CD14-positive monocyte (primary cell): ENCODE measurements around the gene THBS2. TPM values are rescaled to one million over a fixed set of nuclear protein-coding genes. Genes with fewer than 3 reads are reported as not detected.

Experiments used
- DNase-seq, 3 donors: peaks; one replicate each; pipeline ENCODE4 v3.0.0-alpha.2; 2011 to 2022
- H2AFZ ChIP-seq: 2 replicates; pipeline ENCODE4 v1.6.0; 2012; ENCODE audit warnings: mild to moderate bottlenecking, low read depth, low read length, inconsistent platforms; ENCODE audit not compliant: insufficient read depth, poor library complexity, severe bottlenecking
- H3K27ac ChIP-seq, 2 donors: 1 replicate in 1 of 2; 2 replicates in 1 of 2; pipeline ENCODE4 v1.5.1; 2012 to 2013; ENCODE audit warnings: low read length in 2 of 2, control low read depth in 1 of 2, inconsistent platforms in 1 of 2, low read depth in 1 of 2, mild to moderate bottlenecking in 1 of 2
- H3K27me3 ChIP-seq, 2 donors: one replicate each; pipeline versions ENCODE4 v1.6.0 to v1.6.1; 2011 to 2013; ENCODE audit warnings: low read length in 2 of 2; ENCODE audit not compliant: control insufficient read depth in 2 of 2, insufficient read depth in 2 of 2
- H3K36me3 ChIP-seq, 2 donors: replicated peaks in 1 of 2; 1 replicate in 1 of 2; 2 replicates in 1 of 2; pipeline versions ENCODE4 v1.5.1 to v1.6.1; 2012 to 2013; ENCODE audit warnings: low read length in 2 of 2, control low read depth in 1 of 2, inconsistent platforms in 1 of 2, mild to moderate bottlenecking in 1 of 2; ENCODE audit not compliant: insufficient read depth in 2 of 2, control insufficient read depth in 1 of 2
- H3K4me1 ChIP-seq, 2 donors: 1 replicate in 1 of 2; 2 replicates in 1 of 2; pipeline versions ENCODE4 v1.5.1 to v1.6.1; 2012 to 2013; ENCODE audit warnings: low read length in 2 of 2, control low read depth in 1 of 2, inconsistent platforms in 1 of 2, mild to moderate bottlenecking in 1 of 2, moderate library complexity in 1 of 2; ENCODE audit not compliant: insufficient read depth in 2 of 2, control insufficient read depth in 1 of 2
- H3K4me2 ChIP-seq: replicated peaks from 2 replicates; pipeline ENCODE3; 2012; ENCODE audit warnings: low read length, moderate library complexity, mild to moderate bottlenecking; ENCODE audit not compliant: poor library complexity, severe bottlenecking; ENCODE audit errors: extremely low read depth
- H3K4me3 ChIP-seq, 3 experiments: fragments of 200-600 bp in 1 of 3; sonication (generic) in 1 of 3; replicated peaks in 1 of 3; 1 replicate in 2 of 3; 2 replicates in 1 of 3; pipeline ENCODE4 v1.5.1; 2011 to 2013; ENCODE audit warnings: low read length in 3 of 3, mild to moderate bottlenecking in 3 of 3, control low read depth in 2 of 3, low read depth in 2 of 3, inconsistent platforms in 1 of 3, moderate library complexity in 1 of 3
- H3K79me2 ChIP-seq: 2 replicates; pipeline ENCODE4 v1.6.0; 2012; ENCODE audit warnings: mild to moderate bottlenecking, control low read depth, inconsistent platforms, low read length, moderate library complexity; ENCODE audit not compliant: insufficient read depth
- H3K9ac ChIP-seq: 2 replicates; pipeline ENCODE4 v1.6.0; 2017; ENCODE audit warnings: low read length, mild to moderate bottlenecking; ENCODE audit not compliant: insufficient read depth, poor library complexity, severe bottlenecking
- H3K9me3 ChIP-seq, 2 donors: replicated peaks in 1 of 2; 1 replicate in 1 of 2; 2 replicates in 1 of 2; pipeline versions ENCODE4 v1.5.1 to v1.6.1; 2012 to 2013; ENCODE audit warnings: low read length in 2 of 2, control low read depth in 1 of 2; ENCODE audit not compliant: control insufficient read depth in 1 of 2, insufficient read depth in 1 of 2
- H4K20me1 ChIP-seq: 2 replicates; pipeline ENCODE4 v1.6.0; 2012; ENCODE audit warnings: mild to moderate bottlenecking, low read length, control low read depth, moderate library complexity; ENCODE audit not compliant: insufficient read depth
- H3K27ac Mint-ChIP-seq, 7 donors: one replicate each; pipeline ENCODE4 v1.8.0; 2020; ENCODE audit warnings: mild to moderate bottlenecking in 7 of 7, mixed read lengths in 7 of 7, moderate library complexity in 6 of 7, inconsistent platforms in 2 of 7
- H3K27me3 Mint-ChIP-seq, 3 donors: one replicate each; pipeline ENCODE4 v1.8.0; 2021 to 2022; ENCODE audit warnings: low read depth in 3 of 3, mild to moderate bottlenecking in 3 of 3, mixed read lengths in 3 of 3, moderate library complexity in 3 of 3, inconsistent platforms in 1 of 3
- H3K36me3 Mint-ChIP-seq, 2 donors: one replicate each; pipeline ENCODE4 v1.8.0; 2020; ENCODE audit warnings: mixed read lengths in 2 of 2, inconsistent platforms in 1 of 2, mild to moderate bottlenecking in 1 of 2
- H3K4me1 Mint-ChIP-seq: one replicate; pipeline ENCODE4 v1.8.0; 2020; ENCODE audit warnings: mild to moderate bottlenecking, mixed read lengths
- H3K4me3 Mint-ChIP-seq, 2 donors: one replicate each; pipeline ENCODE4 v1.8.0; 2020; ENCODE audit warnings: mild to moderate bottlenecking in 2 of 2, mixed read lengths in 2 of 2, moderate library complexity in 1 of 2
- H3K9me3 Mint-ChIP-seq, 7 donors: one replicate each; pipeline ENCODE4 v1.8.0; 2020 to 2022; ENCODE audit warnings: mixed read lengths in 7 of 7, mild to moderate bottlenecking in 6 of 7, moderate library complexity in 6 of 7, inconsistent platforms in 2 of 7
- WGBS: methylation state at CpG from one replicate; pipeline ENCODE4 v1.1.5; 2013; ENCODE audit warnings: missing lambda C conversion rate; ENCODE audit not compliant: insufficient coverage; 5-methylcytosine and 5-hydroxymethylcytosine counted together
- intact Hi-C, 2 donors: fragments of 100-400 bp; cut with micrococcal nuclease; formaldehyde crosslinking; loops; one replicate each; pipeline versions ENCODE4 v1.15.0 to v1.15.1; 2023
- polyA plus RNA-seq, 3 donors: library from polyadenylated mRNA; depleted of rRNA in 1 of 3; unstranded in 2 of 3; stranded (reverse) in 1 of 3; fragments of 300-500 nt in 2 of 3; fragments of >200 nt in 1 of 3; fragmentation: Illumina TruSeq in 2 of 3; gene quantifications; 1 replicate in 2 of 3; 2 replicates in 1 of 3; pipeline ENCODE4 v1.2.3, GENCODE V29; 2012 to 2021
- TF ChIP-seq, protein P1 (sequence below): fragments of 200-600 bp; IDR thresholded peaks from one replicate; pipeline ENCODE4 v1.8.0; 2022; ENCODE audit warnings: antibody characterized with exemption, mild to moderate bottlenecking

The THBS2 gene
- polyA plus RNA-seq, 3 donors, result 0.01 to 0.03 TPM; not detected in 1

- Mint-ChIP-seq H3K9me3 (peaks cover 3 to 15% (median 11%) of the 10 kb centered on the region in 7 donors), H3K4me3 (peak overlapping the region in 1 of 2 donors; percentile 77), H3K4me1 (peaks cover 28% of the 10 kb centered on the region), H3K36me3 (peaks cover 2 to 7% of the 10 kb centered on the region in 2 donors), H3K27ac (peak overlapping the region in 2 of 7 donors; percentile 43 to 58), H3K27me3 (peaks cover 0 to 2% (median 0%) of the 10 kb centered on the region in 3 donors)
- Histone ChIP-seq H3K27ac (peak overlapping the region in 1 of 2 donors; percentile 88), H3K36me3 (no peaks in the 10 kb centered on the region), H3K79me2 (no peaks in the 10 kb centered on the region), H3K9me3 (peaks cover 0 to 5% of the 10 kb centered on the region in 2 donors), H3K9ac (peak overlapping the region; percentile 66), H3K4me3 (peak overlapping the region; percentile 11 to 63 (median 23)), H4K20me1 (no peaks in the 10 kb centered on the region), H3K27me3 (no peaks in the 10 kb centered on the region), H2AFZ (peak overlapping the region; percentile 32), H3K4me2 (peak overlapping the region; percentile 73), H3K4me1 (peaks cover 28 to 33% of the 10 kb centered on the region in 2 donors)
- WGBS, result no CpG with 5 or more reads among the region's 5 CpGs
- TF ChIP-seq, protein P1, sequence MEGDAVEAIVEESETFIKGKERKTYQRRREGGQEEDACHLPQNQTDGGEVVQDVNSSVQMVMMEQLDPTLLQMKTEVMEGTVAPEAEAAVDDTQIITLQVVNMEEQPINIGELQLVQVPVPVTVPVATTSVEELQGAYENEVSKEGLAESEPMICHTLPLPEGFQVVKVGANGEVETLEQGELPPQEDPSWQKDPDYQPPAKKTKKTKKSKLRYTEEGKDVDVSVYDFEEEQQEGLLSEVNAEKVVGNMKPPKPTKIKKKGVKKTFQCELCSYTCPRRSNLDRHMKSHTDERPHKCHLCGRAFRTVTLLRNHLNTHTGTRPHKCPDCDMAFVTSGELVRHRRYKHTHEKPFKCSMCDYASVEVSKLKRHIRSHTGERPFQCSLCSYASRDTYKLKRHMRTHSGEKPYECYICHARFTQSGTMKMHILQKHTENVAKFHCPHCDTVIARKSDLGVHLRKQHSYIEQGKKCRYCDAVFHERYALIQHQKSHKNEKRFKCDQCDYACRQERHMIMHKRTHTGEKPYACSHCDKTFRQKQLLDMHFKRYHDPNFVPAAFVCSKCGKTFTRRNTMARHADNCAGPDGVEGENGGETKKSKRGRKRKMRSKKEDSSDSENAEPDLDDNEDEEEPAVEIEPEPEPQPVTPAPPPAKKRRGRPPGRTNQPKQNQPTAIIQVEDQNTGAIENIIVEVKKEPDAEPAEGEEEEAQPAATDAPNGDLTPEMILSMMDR, result no peak
- intact Hi-C loops, result loop anchor here in 1 of 2 donors (5.0 to 10.0 kb wide), 2 partner anchors 80 to 492 kb away; partner anchors contain the start of genes C6orf120 and WDR27
- DNase-seq, result no peak
Measured at GRCh38 chr6:169212436-169212835, 41.2 kb downstream of the THBS2 start.

DNA sequence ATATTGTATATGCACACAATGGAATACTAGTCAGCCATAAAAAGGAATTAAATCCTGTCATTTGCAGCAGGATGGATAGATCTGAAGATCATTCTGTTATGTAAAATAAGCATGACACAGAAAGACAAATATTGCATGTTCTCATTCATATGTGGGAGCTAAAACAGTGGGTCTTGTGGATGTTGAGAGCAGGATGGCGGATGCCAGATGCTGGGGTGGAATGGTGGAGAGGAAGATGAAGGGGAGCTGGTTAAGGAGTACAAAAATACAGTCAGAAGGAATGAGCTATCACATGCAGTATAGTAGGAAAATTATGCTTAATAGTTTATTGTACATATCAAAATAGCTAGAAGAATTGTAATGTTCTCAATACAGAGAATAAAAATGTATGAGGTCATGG lies 41.8 kb downstream of the THBS2 start:
- Mint-ChIP-seq H3K9me3 (peaks cover 8 to 18% (median 15%) of the 10 kb centered on the region in 7 donors), H3K4me1 (peaks cover 28% of the 10 kb centered on the region), H3K4me3 (no peak overlapping the region), H3K36me3 (peaks cover 4 to 7% of the 10 kb centered on the region in 2 donors), H3K27ac (peak overlapping the region in 2 of 7 donors; percentile 35 to 62), H3K27me3 (peaks cover 0 to 2% (median 0%) of the 10 kb centered on the region in 3 donors)
- TF ChIP-seq, protein P1, result no peak
- Histone ChIP-seq H3K9me3 (peaks cover 3 to 10% of the 10 kb centered on the region in 2 donors), H3K79me2 (no peaks in the 10 kb centered on the region), H3K36me3 (no peaks in the 10 kb centered on the region), H3K27ac (no peak overlapping the region), H3K4me1 (peaks cover 28 to 33% of the 10 kb centered on the region in 2 donors), H3K27me3 (no peaks in the 10 kb centered on the region), H3K4me3 (no peak overlapping the region), H4K20me1 (no peaks in the 10 kb centered on the region), H2AFZ (no peak overlapping the region), H3K9ac (no peak overlapping the region), H3K4me2 (no peak overlapping the region)
- no peak for DNase-seq
- intact Hi-C loops, result loop anchor here in 1 of 2 donors (5.0 to 10.0 kb wide), 2 partner anchors 80 to 493 kb away; partner anchors contain the start of genes C6orf120 and WDR27
- no CpG with 5 or more reads among the region's 1 CpG for WGBS
